NCI-H1048 (cell line): ENCODE data around the gene RAB30.
"Not testable (repeated sequence)": the region's sequence is repeated elsewhere in the genome, so short reads cannot be mapped to it uniquely, and the experiment has no call there.

Experiments used
- DNase-seq: peaks from one replicate; lab custom pipeline; 2025; lab: John Stamatoyannopoulos, UW

Gene RAB30

GRCh38 chr11:82943430-82943829 lies 128.3 kb downstream of the RAB30 start:
- DNase-seq: not testable (repeated sequence)

DNA sequence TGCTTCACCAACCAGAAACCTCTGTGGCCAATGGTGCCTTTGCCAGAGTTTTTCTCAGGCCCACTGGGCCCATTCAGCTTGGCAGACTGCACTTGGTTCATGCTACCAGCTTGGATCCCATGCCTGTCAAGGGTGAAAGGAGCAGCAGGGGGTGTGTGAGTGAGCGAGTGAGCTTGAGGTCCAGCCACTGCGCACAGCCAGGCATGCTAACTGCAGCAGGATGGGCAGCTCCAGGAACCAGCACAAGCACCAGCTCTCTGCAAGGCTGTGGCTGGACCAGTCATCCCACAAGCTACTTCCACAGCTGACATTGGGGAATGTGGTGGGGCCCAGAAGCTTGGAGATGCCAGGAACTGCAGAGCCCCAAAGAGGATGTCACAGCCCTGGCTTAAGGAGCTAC lies 129.3 kb downstream of the RAB30 start:
- DNase-seq: no peak

- no peak for DNase-seq
These were observed 132.2 kb downstream of the RAB30 start for GRCh38 chr11:82939456-82939855.

- DNase-seq: no peak
These were observed 134.1 kb downstream of the RAB30 start for GRCh38 chr11:82937554-82937953.

DNA sequence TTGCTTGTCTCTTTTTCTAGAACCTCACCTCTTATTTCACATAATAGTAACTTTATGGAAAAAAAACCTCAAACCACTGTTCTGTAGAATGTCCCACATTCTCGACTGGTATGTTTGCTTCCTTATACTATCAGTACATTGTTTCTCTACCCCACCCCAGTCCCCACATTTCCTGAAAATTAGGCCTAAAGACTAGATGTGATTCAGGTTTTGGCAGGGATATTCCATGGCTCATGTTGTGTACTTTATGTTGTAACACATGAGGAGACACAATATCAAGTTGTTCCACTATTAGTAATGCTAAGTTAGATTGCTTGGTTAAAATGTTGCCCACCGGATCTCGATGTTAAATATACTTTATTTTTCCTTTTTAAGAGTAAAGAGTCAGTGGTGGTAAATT lies 135.4 kb downstream of the RAB30 start:
- DNase-seq: no peak

GRCh38 chr11:82932564-82932963 lies 139.1 kb downstream of the RAB30 start:
- DNase-seq: no peak

GRCh38 chr11:82930734-82931133 lies 141.0 kb downstream of the RAB30 start:
- DNase-seq: no peak

DNA sequence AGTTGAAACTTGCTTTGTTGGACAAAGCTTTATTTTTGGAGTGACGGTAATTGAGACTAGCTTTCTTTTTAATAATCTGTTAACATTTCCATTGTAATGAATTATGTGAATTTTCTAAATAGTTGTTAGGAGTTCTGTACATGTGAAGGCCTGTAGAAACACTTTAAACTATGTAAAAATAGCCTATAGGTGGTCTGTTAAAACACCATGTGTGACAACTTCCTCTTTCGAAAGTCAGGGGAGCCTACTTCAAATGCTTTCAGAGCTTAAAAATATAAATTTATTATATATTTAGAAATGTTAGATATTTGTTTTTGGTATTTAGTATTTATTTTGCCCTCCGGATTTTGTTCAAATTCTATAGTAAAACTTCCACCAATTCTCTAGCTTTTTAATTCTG lies 141.5 kb downstream of the RAB30 start:
- no peak for DNase-seq

DNA sequence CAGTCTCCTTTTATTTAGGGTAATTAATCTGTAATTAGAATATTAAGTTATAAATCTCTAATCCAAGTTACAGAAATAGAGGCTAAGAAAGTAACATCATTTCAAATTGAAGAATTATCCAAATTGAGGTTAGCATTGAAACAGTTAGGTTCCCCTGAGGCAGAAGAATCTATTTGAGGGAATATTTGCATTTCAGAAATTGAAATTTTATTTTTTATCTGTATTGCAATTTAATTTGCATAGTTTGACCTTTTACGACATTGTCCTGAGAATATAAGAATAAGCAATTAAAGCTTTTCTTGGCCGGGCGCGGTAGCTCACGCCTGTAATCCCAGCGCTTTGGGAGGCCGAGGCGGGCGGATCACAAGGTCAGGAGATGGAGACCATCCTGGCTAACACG lies 142.6 kb downstream of the RAB30 start:
- no peak for DNase-seq

- DNase-seq: peak; percentile 2
These were observed 144.3 kb downstream of the RAB30 start for GRCh38 chr11:82927264-82927880.

DNA sequence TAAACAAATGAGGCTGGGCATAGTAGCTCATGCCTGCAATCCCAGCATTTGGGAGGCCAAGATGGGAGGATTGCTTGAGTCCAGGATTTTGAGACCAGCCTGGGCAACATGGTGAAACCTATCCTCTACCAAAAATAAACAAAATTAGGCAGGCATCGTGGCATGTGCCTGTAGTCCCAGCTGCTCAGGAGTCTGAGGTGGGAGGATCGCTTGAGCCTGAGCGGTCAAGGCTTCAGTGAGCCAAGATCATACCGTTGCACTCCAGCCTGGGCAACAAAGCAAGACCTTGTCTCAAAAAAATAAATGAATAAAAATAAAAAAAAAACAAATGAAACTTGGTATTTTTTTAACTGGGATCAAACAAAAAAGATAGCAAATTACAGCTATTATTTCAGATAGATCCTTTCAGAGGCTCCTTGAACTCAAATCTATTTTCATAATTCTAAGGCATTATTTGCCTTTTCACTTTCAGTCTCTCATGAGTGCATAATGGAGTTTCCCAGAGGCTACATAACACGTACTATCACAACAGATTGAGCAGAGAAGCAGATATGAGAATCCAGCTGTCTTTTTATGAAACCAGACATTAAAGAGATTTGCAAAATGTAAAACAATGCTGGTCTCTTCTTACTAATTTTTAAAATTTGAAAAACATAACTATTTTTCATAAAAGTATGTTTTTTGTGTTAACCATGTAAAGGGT lies 147.0 kb downstream of the RAB30 start:
- no peak for DNase-seq
